Measurements from ENCODE around the gene CDK12.

DNA sequence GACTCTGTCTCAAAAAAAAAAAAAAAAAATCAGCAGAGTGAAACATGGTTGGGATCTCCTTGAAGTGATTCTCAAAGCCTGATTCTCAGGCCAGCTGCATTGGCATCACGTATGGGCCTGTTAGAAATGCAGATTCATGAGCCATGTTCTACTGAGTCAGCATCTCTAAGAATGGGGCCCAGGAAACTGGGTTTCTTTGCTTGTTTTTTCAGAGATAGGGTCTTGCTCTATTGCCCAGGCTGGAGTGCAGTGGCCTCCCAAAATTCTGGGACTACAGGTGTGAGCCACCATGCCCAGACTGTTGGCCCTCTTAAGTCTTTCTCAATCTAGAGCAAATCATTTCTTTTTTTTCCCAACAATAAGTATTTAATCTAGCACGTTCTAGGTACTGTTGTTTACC is 47.7 kb downstream of the CDK12 start:
- TF ChIP-seq, protein P1, sequence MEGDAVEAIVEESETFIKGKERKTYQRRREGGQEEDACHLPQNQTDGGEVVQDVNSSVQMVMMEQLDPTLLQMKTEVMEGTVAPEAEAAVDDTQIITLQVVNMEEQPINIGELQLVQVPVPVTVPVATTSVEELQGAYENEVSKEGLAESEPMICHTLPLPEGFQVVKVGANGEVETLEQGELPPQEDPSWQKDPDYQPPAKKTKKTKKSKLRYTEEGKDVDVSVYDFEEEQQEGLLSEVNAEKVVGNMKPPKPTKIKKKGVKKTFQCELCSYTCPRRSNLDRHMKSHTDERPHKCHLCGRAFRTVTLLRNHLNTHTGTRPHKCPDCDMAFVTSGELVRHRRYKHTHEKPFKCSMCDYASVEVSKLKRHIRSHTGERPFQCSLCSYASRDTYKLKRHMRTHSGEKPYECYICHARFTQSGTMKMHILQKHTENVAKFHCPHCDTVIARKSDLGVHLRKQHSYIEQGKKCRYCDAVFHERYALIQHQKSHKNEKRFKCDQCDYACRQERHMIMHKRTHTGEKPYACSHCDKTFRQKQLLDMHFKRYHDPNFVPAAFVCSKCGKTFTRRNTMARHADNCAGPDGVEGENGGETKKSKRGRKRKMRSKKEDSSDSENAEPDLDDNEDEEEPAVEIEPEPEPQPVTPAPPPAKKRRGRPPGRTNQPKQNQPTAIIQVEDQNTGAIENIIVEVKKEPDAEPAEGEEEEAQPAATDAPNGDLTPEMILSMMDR (IDR thresholded peaks at IDR 0.05), result no peak
- no peak for TF ChIP-seq POLR2A (IDR thresholded peaks at IDR 0.05)
